Measurements from ENCODE around the gene HSFY2.
"Not testable (repeated sequence)": the region's sequence is repeated elsewhere in the genome, so short reads cannot be mapped to it uniquely, and the experiment has no call there.

The HSFY2 gene, protein sequence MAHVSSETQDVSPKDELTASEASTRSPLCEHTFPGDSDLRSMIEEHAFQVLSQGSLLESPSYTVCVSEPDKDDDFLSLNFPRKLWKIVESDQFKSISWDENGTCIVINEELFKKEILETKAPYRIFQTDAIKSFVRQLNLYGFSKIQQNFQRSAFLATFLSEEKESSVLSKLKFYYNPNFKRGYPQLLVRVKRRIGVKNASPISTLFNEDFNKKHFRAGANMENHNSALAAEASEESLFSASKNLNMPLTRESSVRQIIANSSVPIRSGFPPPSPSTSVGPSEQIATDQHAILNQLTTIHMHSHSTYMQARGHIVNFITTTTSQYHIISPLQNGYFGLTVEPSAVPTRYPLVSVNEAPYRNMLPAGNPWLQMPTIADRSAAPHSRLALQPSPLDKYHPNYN

GRCh38 chrY:18773635-18774034, at the start of gene HSFY2:
Gene HSFY2, minus strand, starts transcription at chrY:18773735. Its CDS starts 117 bp downstream, at chrY:18773618.
- not testable (repeated sequence) for H3K4me1 ChIP-seq (ENCODE audit: insufficient read depth, low read length, severe bottlenecking); H3K4me3 ChIP-seq (ENCODE audit: low read depth, low read length, poor library complexity, severe bottlenecking); H3K36me3 ChIP-seq (ENCODE audit: insufficient read depth, low read length); H4K20me1 ChIP-seq (ENCODE audit: insufficient read depth, low read length); H3K79me2 ChIP-seq (ENCODE audit: insufficient read depth, low read length); H3K4me2 ChIP-seq (ENCODE audit: low read length); H3K27me3 ChIP-seq (ENCODE audit: insufficient read depth, low read length); H3F3A ChIP-seq (ENCODE audit: insufficient read depth, low read length); H3K9me2 ChIP-seq (ENCODE audit: low read depth, low read length); H3K9ac ChIP-seq (ENCODE audit: low read length); H2AFZ ChIP-seq (ENCODE audit: low read length); H3K9me3 ChIP-seq (ENCODE audit: low read length); H3K27ac ChIP-seq (ENCODE audit: low read depth, low read length, poor library complexity, severe bottlenecking)

GRCh38 chrY:18815751-18816150, 42.2 kb upstream of the HSFY2 start:
- not testable (repeated sequence) for H3K27ac ChIP-seq (ENCODE audit: low read depth, low read length, poor library complexity, severe bottlenecking); H3K27me3 ChIP-seq (ENCODE audit: insufficient read depth, low read length); H3K36me3 ChIP-seq (ENCODE audit: insufficient read depth, low read length); H3F3A ChIP-seq (ENCODE audit: insufficient read depth, low read length); H3K9ac ChIP-seq (ENCODE audit: low read length); H3K9me2 ChIP-seq (ENCODE audit: low read depth, low read length); H3K79me2 ChIP-seq (ENCODE audit: insufficient read depth, low read length); H3K9me3 ChIP-seq (ENCODE audit: low read length); H3K4me1 ChIP-seq (ENCODE audit: insufficient read depth, low read length, severe bottlenecking); H4K20me1 ChIP-seq (ENCODE audit: insufficient read depth, low read length); H3K4me2 ChIP-seq (ENCODE audit: low read length); H3K4me3 ChIP-seq (ENCODE audit: low read depth, low read length, poor library complexity, severe bottlenecking); H2AFZ ChIP-seq (ENCODE audit: low read length)

DNA sequence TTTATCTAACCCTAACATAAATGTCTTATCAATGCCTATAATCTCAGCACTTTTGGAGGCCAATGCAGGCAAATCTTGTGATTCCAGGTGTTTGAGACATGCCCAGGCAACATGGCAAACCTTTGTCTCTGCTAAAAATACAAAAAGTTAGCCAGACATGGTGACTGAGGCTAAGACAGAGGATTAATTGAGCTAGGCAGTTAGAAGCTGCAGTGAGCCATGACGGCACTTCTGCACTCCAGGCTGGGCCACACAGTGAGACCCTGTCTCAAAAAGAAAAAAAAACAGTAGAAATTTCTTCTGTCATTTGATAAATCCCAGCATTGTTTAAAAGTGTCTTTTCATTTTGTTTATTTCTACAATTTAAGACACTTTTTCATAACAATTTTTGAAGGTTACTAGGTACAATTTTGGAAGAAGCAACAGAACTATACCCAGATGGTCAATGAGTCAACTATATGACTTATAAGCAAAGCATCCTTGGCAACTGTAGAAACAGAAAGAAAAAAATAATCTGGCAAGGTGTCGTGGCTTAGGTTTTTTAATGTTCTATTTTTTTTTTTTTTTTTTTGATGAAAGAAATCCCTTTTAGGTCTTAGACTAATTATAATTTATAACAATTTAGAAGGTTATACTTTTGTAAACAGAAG, 15.3 kb upstream of the HSFY2 start:
- H3K9me2 ChIP-seq (ENCODE audit: low read depth, low read length); H3K9me3 ChIP-seq (ENCODE audit: low read length); H4K20me1 ChIP-seq (ENCODE audit: insufficient read depth, low read length); H3K4me3 ChIP-seq (ENCODE audit: low read depth, low read length, poor library complexity, severe bottlenecking); H3K27ac ChIP-seq (ENCODE audit: low read depth, low read length, poor library complexity, severe bottlenecking); H3K27me3 ChIP-seq (ENCODE audit: insufficient read depth, low read length); H3K4me2 ChIP-seq (ENCODE audit: low read length); H2AFZ ChIP-seq (ENCODE audit: low read length); H3K9ac ChIP-seq (ENCODE audit: low read length); H3K79me2 ChIP-seq (ENCODE audit: insufficient read depth, low read length); H3F3A ChIP-seq (ENCODE audit: insufficient read depth, low read length); H3K36me3 ChIP-seq (ENCODE audit: insufficient read depth, low read length); H3K4me1 ChIP-seq (ENCODE audit: insufficient read depth, low read length, severe bottlenecking): not testable (repeated sequence)

DNA sequence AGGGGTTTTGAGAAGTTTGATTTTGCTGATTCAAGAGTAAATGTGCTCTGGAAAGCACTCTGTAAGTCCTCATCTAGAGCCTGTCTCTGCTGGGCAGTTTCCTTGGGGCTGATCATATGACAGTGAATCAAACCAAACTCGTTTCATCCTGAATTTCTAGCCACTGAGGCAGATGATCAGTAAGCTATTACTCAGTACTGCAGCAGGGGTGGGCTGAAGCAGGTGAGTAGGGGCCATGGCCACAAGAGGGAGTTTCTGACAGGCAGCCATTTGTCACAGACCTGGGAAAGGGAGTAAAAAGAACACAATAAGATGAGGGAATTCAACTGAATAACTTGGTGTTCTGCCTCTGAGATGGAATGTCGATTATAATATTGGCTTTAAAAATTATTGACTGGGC, 19.5 kb downstream of the HSFY2 start:
- not testable (repeated sequence) for H2AFZ ChIP-seq (ENCODE audit: low read length); H3K9me3 ChIP-seq (ENCODE audit: low read length); H3F3A ChIP-seq (ENCODE audit: insufficient read depth, low read length); H3K27ac ChIP-seq (ENCODE audit: low read depth, low read length, poor library complexity, severe bottlenecking); H4K20me1 ChIP-seq (ENCODE audit: insufficient read depth, low read length); H3K4me2 ChIP-seq (ENCODE audit: low read length); H3K36me3 ChIP-seq (ENCODE audit: insufficient read depth, low read length); H3K79me2 ChIP-seq (ENCODE audit: insufficient read depth, low read length); H3K4me1 ChIP-seq (ENCODE audit: insufficient read depth, low read length, severe bottlenecking); H3K9ac ChIP-seq (ENCODE audit: low read length); H3K9me2 ChIP-seq (ENCODE audit: low read depth, low read length); H3K4me3 ChIP-seq (ENCODE audit: low read depth, low read length, poor library complexity, severe bottlenecking); H3K27me3 ChIP-seq (ENCODE audit: insufficient read depth, low read length)

DNA sequence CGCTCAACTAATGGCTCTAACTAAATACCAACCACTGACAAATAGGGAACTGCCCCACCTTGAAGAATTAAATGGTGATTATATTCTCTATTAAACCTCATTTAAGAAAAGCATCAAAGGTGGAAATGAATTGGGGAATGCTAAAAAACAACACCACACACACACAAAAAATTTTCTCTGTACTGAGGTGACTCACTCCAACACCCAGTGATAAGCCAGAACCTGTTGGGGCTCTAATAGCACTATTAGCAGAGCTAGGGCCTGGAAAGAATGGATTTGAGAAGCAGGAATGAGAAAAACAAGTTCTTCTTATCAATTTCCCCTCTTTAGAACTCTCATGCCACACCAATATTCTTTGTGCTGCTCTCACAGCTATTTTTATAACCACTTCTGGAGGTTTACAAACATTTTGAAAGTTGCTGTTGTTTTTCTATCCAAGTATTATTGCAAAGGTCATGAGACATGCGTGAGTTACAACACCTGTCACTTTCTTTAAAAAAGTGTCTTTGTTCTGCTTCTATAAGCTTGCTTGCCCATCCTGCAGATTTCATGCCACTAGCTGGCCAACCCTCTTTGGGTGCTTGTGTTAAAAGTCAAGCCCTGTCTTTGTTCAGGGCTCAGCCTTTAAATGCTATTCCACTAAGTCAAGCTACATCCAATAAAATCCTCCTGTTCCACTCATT, 20.3 kb downstream of the HSFY2 start:
- not testable (repeated sequence) for H3K9me2 ChIP-seq (ENCODE audit: low read depth, low read length); H3K79me2 ChIP-seq (ENCODE audit: insufficient read depth, low read length); H3K4me2 ChIP-seq (ENCODE audit: low read length); H3K9me3 ChIP-seq (ENCODE audit: low read length); H3K36me3 ChIP-seq (ENCODE audit: insufficient read depth, low read length); H2AFZ ChIP-seq (ENCODE audit: low read length); H3K4me3 ChIP-seq (ENCODE audit: low read depth, low read length, poor library complexity, severe bottlenecking); H4K20me1 ChIP-seq (ENCODE audit: insufficient read depth, low read length); H3K27ac ChIP-seq (ENCODE audit: low read depth, low read length, poor library complexity, severe bottlenecking); H3F3A ChIP-seq (ENCODE audit: insufficient read depth, low read length); H3K9ac ChIP-seq (ENCODE audit: low read length); H3K27me3 ChIP-seq (ENCODE audit: insufficient read depth, low read length); H3K4me1 ChIP-seq (ENCODE audit: insufficient read depth, low read length, severe bottlenecking)

- not testable (repeated sequence) for H3K36me3 ChIP-seq (ENCODE audit: insufficient read depth, low read length); H3K27ac ChIP-seq (ENCODE audit: low read depth, low read length, poor library complexity, severe bottlenecking); H3K4me1 ChIP-seq (ENCODE audit: insufficient read depth, low read length, severe bottlenecking); H3K4me3 ChIP-seq (ENCODE audit: low read depth, low read length, poor library complexity, severe bottlenecking); H3K27me3 ChIP-seq (ENCODE audit: insufficient read depth, low read length); H3K9me2 ChIP-seq (ENCODE audit: low read depth, low read length); H3K9me3 ChIP-seq (ENCODE audit: low read length); H2AFZ ChIP-seq (ENCODE audit: low read length); H3K9ac ChIP-seq (ENCODE audit: low read length); H3K79me2 ChIP-seq (ENCODE audit: insufficient read depth, low read length); H3F3A ChIP-seq (ENCODE audit: insufficient read depth, low read length); H4K20me1 ChIP-seq (ENCODE audit: insufficient read depth, low read length); H3K4me2 ChIP-seq (ENCODE audit: low read length)
These were observed 49.8 kb downstream of the HSFY2 start for GRCh38 chrY:18723714-18724113.

Measured in OCI-LY1 (cell line).